ENCODE data around the gene OR56A4. TPM values are rescaled to one million over a fixed set of nuclear protein-coding genes. Genes with fewer than 3 reads are reported as not detected.

Gene OR56A4
- total and polyA plus RNA-seq, 2 of the 13 experiments (the other 11 are each of a cell fraction or from before 2014, with no cell fraction given) = not detected

DNA sequence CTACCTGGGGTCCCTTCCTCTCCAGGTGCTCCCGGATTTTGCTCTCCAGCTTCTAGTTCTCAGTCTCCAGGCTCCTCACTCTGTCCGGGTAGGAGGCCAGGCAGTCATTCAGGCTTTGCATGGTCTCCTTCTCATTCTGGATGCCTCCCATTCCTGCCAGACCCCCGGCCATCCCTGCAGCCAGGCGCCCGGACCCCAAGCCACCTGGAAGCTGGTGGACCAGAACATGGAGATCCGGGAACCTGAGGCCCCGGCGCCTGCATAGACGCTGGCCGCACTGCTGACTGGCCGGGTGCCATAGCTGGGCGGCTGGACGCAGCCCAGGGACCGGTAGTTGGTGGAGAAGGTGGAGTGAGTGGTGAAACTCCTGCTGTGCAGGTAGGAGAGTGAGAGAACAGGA lies 12.0 kb downstream of the OR56A4 start (continued):
- TF ChIP-seq, protein P1, sequence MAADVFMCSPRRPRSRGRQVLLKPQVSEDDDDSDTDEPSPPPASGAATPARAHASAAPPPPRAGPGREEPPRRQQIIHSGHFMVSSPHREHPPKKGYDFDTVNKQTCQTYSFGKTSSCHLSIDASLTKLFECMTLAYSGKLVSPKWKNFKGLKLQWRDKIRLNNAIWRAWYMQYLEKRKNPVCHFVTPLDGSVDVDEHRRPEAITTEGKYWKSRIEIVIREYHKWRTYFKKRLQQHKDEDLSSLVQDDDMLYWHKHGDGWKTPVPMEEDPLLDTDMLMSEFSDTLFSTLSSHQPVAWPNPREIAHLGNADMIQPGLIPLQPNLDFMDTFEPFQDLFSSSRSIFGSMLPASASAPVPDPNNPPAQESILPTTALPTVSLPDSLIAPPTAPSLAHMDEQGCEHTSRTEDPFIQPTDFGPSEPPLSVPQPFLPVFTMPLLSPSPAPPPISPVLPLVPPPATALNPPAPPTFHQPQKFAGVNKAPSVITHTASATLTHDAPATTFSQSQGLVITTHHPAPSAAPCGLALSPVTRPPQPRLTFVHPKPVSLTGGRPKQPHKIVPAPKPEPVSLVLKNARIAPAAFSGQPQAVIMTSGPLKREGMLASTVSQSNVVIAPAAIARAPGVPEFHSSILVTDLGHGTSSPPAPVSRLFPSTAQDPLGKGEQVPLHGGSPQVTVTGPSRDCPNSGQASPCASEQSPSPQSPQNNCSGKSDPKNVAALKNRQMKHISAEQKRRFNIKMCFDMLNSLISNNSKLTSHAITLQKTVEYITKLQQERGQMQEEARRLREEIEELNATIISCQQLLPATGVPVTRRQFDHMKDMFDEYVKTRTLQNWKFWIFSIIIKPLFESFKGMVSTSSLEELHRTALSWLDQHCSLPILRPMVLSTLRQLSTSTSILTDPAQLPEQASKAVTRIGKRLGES (CRISPR knock-in tag; IDR thresholded peaks at IDR 0.05; ENCODE audit: borderline replicate concordance) = no peak
- no peak for TF ChIP-seq PTBP1 (IDR thresholded peaks at IDR 0.05; ENCODE audit: low read depth, low read length, poor library complexity, severe bottlenecking)
- TF ChIP-seq NFE2L1 (CRISPR knock-in tag; IDR thresholded peaks at IDR 0.05; ENCODE audit: borderline replicate concordance) = no peak
- TF ChIP-seq, protein P2, sequence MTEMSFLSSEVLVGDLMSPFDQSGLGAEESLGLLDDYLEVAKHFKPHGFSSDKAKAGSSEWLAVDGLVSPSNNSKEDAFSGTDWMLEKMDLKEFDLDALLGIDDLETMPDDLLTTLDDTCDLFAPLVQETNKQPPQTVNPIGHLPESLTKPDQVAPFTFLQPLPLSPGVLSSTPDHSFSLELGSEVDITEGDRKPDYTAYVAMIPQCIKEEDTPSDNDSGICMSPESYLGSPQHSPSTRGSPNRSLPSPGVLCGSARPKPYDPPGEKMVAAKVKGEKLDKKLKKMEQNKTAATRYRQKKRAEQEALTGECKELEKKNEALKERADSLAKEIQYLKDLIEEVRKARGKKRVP (CRISPR knock-in tag; IDR thresholded peaks at IDR 0.05) = no peak
- TF ChIP-seq FOXA1 (IDR thresholded peaks at IDR 0.05) = no peak
- TF ChIP-seq FOXA1 (CRISPR knock-in tag; IDR thresholded peaks at IDR 0.05) = no peak
- TF ChIP-seq KDM2A (CRISPR knock-in tag; IDR thresholded peaks at IDR 0.05; ENCODE audit: borderline replicate concordance, low read depth) = no peak
- no peak for TF ChIP-seq MZF1 (CRISPR knock-in tag; IDR thresholded peaks at IDR 0.05; ENCODE audit: borderline replicate concordance)
- no peak for TF ChIP-seq SAP130 (CRISPR knock-in tag; IDR thresholded peaks at IDR 0.05; ENCODE audit: low read depth)
- TF ChIP-seq MTF2 (CRISPR knock-in tag; IDR thresholded peaks at IDR 0.05; ENCODE audit: borderline replicate concordance) = no peak
- TF ChIP-seq JUNB (CRISPR knock-in tag; IDR thresholded peaks at IDR 0.05; ENCODE audit: borderline replicate concordance) = no peak
- TF ChIP-seq, protein P3, sequence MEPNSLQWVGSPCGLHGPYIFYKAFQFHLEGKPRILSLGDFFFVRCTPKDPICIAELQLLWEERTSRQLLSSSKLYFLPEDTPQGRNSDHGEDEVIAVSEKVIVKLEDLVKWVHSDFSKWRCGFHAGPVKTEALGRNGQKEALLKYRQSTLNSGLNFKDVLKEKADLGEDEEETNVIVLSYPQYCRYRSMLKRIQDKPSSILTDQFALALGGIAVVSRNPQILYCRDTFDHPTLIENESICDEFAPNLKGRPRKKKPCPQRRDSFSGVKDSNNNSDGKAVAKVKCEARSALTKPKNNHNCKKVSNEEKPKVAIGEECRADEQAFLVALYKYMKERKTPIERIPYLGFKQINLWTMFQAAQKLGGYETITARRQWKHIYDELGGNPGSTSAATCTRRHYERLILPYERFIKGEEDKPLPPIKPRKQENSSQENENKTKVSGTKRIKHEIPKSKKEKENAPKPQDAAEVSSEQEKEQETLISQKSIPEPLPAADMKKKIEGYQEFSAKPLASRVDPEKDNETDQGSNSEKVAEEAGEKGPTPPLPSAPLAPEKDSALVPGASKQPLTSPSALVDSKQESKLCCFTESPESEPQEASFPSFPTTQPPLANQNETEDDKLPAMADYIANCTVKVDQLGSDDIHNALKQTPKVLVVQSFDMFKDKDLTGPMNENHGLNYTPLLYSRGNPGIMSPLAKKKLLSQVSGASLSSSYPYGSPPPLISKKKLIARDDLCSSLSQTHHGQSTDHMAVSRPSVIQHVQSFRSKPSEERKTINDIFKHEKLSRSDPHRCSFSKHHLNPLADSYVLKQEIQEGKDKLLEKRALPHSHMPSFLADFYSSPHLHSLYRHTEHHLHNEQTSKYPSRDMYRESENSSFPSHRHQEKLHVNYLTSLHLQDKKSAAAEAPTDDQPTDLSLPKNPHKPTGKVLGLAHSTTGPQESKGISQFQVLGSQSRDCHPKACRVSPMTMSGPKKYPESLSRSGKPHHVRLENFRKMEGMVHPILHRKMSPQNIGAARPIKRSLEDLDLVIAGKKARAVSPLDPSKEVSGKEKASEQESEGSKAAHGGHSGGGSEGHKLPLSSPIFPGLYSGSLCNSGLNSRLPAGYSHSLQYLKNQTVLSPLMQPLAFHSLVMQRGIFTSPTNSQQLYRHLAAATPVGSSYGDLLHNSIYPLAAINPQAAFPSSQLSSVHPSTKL (CRISPR knock-in tag; IDR thresholded peaks at IDR 0.05) = no peak
